ENCODE results near the gene STAT3. TPM values are rescaled to one million over a fixed set of nuclear protein-coding genes. Genes with fewer than 3 reads are reported as not detected.

The STAT3 gene
- total RNA-seq, 2 experiments from 2014 or later, result 130 to 135 TPM

Other genes starting within 250 kb of the STAT3 start
- gene RAB5C, start 233.5 kb downstream of the STAT3 start, total RNA-seq, result 10 to 100 TPM; 95.8 to 97.3 TPM
- under 1 TPM; 0.05 to 0.08 TPM for gene KCNH4, start 207.3 kb downstream of the STAT3 start, total RNA-seq
- gene HCRT, start 203.0 kb downstream of the STAT3 start, total RNA-seq, result not detected
- 10 to 100 TPM; 17.3 to 19.1 TPM for gene GHDC, start 193.9 kb downstream of the STAT3 start, total RNA-seq
- gene STAT5B, start 112.1 kb downstream of the STAT3 start, total RNA-seq, result 100 to 1,000 TPM; 163 to 171 TPM
- gene STAT5A, start 99.9 kb downstream of the STAT3 start, total RNA-seq, result 10 to 100 TPM; 88.4 to 96.7 TPM
- gene CAVIN1, start 34.8 kb upstream of the STAT3 start, total RNA-seq, result 1 to 10 TPM; 1.0 to 1.1 TPM
- gene ATP6V0A1, start 70.4 kb upstream of the STAT3 start, total RNA-seq, result 1 to 10 TPM; 5.8 to 8.6 TPM
- gene NAGLU, start 147.8 kb upstream of the STAT3 start, total RNA-seq, result 10 to 100 TPM; 15.9 to 17.5 TPM
- under 1 TPM; 0.73 to 0.76 TPM for gene HSD17B1, start 164.5 kb upstream of the STAT3 start, total RNA-seq
- 10 to 100 TPM; 80.1 to 84.3 TPM for gene COASY, start 173.7 kb upstream of the STAT3 start, total RNA-seq
- 10 to 100 TPM; 52.2 to 53.8 TPM for gene MLX, start 178.7 kb upstream of the STAT3 start, total RNA-seq
- gene PSMC3IP, start 189.3 kb upstream of the STAT3 start, total RNA-seq, result 10 to 100 TPM; 14.7 to 16.1 TPM
- 10 to 100 TPM; 73.9 to 75.5 TPM for gene RETREG3, start 220.9 kb upstream of the STAT3 start, total RNA-seq
- 10 to 100 TPM; 53.3 to 56.3 TPM for gene TUBG1, start 221.2 kb upstream of the STAT3 start, total RNA-seq

Data from activated CD4-positive, alpha-beta memory T cell treated with anti-CD3 and anti-CD28 coated beads, Interleukin-2, amount 10 ng/mL, durations not matched to agents 7 days and 5 days (primary cell).